OCI-LY1 (cell line): Measurements from ENCODE around the gene SMYD4.

Source experiments
- EZH2 ChIP-seq: fragments of 200-600 bp; sonication (generic), shearing (Covaris generic); IDR thresholded peaks from 2 replicates; pipeline ENCODE4 v1.8.0; 2017; ENCODE audit warnings: borderline replicate concordance, mixed run types, mild to moderate bottlenecking, antibody characterized with exemption, low read length, moderate library complexity, mixed read lengths
- TF ChIP-seq, protein P1 (sequence below): fragments of 200-600 bp; sonication (generic), shearing (Covaris generic); IDR thresholded peaks from 2 replicates; pipeline ENCODE4 v1.5.1; 2017; ENCODE audit warnings: mild to moderate bottlenecking, antibody characterized with exemption, low read length, moderate library complexity, mixed read lengths

DNA sequence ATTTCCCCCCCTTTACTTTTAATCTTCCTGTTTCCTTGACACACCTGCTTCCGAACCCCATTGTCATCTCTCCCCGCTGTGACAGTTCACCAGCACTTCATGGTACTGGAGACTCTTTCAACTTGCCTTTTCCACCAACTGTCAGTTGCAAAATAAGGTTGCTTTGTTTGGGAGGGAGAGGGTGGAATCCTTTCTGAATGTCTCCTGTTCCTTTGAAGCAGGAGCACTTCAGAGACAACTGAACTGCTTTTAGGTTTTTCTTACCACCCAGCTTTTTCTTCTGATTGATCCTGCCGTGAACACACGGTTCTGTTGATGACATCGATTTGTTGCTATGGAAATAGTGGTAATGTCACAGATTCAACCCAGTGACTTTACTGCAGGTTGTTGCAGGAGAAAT is 42.1 kb upstream of the SMYD4 start:
- TF ChIP-seq, protein P1, sequence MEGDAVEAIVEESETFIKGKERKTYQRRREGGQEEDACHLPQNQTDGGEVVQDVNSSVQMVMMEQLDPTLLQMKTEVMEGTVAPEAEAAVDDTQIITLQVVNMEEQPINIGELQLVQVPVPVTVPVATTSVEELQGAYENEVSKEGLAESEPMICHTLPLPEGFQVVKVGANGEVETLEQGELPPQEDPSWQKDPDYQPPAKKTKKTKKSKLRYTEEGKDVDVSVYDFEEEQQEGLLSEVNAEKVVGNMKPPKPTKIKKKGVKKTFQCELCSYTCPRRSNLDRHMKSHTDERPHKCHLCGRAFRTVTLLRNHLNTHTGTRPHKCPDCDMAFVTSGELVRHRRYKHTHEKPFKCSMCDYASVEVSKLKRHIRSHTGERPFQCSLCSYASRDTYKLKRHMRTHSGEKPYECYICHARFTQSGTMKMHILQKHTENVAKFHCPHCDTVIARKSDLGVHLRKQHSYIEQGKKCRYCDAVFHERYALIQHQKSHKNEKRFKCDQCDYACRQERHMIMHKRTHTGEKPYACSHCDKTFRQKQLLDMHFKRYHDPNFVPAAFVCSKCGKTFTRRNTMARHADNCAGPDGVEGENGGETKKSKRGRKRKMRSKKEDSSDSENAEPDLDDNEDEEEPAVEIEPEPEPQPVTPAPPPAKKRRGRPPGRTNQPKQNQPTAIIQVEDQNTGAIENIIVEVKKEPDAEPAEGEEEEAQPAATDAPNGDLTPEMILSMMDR, result no peak
- TF ChIP-seq EZH2, result no peak
